HG03457 (cell line): ENCODE results near the gene TRIM58.

Experiments
- ATAC-seq: cut with Tn5 transposase; IDR thresholded peaks from one replicate; pipeline ENCODE4 v1.9.1; 2021; ENCODE audit warnings: moderate number of reproducible peaks; ENCODE audit not compliant: unreplicated experiment

The TRIM58 gene

DNA sequence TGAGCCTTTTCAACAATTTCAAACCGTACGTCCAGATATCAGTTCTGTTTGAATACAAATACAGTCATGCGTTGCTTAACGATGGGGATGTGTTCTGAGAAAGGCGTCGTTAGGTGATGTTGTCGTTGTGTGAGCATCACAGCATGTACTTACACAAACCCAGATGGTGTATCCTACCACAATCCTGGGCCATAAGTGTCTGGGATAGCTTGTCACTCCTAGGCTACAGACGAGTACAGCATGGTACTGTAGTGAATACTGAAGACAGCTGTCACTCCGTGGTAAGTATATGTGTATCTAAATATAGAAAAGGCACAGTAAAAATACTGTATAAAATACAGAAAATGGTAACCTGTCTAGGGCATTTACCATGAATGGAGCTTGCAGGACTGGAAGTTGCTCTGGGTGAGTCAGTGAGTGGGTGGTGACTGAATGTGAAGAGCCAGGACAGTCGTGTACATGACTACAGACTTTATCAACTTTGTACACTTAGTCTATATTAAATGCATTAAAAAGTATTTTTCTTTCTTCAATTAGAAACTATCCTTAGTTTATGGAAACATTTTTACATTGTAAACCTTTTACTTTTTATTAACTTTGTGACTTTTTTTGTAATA lies 27.9 kb downstream of the TRIM58 start:
- ATAC-seq, result no peak

DNA sequence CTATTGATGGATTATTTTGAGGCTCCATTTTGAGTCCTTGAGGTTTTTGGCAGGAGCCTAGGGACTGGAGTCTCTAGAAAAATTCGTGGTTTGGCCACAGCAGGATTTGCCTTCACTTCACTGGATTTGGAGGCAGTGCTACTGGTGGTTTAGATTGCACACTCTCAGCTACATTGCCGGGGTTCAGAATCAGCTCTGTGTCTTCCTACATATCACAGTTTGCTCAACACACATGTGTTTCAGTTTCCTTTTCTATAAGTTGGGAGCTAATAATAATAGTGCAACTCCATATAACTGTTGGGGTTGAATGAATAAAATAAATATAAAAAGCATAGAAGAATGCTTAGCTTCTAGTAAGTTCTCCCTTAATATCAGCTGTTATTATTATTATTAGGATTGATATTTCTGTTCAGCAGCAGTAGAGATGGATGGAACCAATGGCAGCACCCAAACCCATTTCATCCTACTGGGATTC lies 38.2 kb downstream of the TRIM58 start, which contains the start of gene OR2W3:
Gene OR2W3 (plus strand): TSS at position 425 of the 475 bp plus-strand sequence. CDS start 0 bp downstream, at position 425.
- ATAC-seq, result no peak

DNA sequence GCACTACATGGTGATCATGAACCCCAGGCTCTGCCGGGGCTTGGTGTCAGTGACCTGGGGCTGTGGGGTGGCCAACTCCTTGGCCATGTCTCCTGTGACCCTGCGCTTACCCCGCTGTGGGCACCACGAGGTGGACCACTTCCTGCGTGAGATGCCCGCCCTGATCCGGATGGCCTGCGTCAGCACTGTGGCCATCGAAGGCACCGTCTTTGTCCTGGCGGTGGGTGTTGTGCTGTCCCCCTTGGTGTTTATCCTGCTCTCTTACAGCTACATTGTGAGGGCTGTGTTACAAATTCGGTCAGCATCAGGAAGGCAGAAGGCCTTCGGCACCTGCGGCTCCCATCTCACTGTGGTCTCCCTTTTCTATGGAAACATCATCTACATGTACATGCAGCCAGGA lies 39.0 kb downstream of the TRIM58 start:
- no peak for ATAC-seq

DNA sequence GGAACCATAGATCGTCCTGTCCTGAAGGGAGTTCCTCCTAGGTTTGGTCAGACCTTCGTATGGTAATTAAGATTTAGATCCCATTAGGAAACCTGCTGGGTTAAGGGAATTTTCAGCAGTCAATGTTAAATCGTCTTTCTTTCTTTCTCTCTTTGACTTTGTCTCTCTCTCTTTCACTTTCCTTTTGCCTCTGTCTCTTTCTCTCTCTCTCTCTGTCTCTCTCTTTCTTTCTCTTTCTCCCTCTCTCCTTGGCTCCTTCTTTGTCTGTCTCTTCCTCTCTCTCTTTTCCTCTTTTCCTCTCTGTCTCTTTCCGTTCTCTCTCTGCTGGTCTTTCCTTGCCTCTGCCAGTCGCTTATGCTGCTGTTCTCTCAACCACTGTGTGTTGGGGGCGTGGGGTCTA lies 47.1 kb downstream of the TRIM58 start:
- no peak for ATAC-seq

DNA sequence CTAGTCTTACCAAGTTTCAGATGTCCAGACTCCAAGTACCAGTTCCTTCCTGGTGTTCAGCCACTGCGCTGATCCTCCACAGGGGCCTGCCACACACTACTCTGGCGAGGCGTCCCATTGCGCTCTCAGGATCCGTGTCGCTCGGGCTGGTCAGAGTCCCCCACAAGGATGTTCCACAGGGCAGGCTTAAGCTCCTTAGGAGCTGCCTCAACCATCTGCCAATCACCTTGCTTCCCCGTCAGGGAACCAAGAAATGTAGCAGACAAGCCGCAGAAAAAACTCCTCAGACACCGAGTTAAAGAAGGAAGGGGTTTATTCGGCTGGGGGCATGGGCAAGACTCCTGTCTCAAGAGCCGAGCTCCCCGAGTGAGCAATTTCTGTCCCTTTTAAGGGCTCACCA lies 48.2 kb downstream of the TRIM58 start:
- ATAC-seq, result no peak

DNA sequence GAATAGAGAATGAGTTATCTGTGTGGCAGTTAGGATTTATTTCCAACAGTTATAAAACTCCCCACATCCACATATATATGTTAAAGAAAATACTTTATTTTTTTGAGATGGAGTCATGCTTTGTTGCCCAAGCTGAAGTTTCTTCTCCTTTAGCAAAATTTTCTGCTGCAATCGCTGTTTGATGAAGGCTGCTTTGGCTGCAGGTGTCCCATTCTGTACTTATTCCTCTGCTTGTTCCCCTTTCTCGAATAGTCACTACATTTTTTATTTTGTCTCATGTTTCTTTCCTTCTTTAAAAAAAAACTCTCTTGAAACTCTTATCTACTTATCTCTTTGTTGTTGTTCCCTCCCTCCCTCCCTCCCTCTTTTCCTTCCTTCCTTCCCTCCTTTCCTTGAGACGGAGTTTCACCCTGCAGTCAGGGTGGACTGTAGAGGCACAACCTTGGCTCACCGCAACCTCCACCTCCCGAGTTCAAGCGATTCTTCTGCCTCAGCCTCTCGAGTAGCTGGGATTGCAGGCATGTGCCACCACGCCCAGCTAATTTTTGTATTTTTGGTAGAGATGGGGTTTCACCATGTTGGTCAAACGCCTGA lies 49.0 kb downstream of the TRIM58 start:
- no peak for ATAC-seq

DNA sequence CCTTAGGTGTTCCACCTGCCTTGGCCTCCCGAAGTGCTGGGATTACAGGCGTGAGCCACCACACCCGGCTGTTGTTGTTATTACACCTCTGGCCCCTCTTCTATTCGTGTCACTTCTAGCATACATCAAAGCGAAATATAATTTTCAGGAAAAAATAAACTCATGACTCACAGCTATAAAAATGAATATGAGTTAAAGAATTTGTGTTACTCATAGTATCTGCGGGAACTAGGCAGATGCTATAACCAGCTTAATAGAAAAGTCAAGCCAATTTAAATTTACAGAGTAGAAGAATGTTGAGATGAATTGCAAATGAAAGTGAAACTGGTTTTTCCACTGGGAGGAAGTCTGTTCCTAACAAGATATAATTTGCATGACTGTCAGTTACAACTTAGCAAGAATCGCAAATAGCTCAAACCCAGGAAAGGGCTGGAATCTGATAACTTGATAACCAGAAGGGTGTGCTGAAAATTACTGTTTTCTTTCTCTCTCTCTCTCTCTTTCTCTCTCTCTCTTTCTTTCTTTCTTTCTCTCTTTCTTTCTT lies 49.6 kb downstream of the TRIM58 start:
- no peak for ATAC-seq

DNA sequence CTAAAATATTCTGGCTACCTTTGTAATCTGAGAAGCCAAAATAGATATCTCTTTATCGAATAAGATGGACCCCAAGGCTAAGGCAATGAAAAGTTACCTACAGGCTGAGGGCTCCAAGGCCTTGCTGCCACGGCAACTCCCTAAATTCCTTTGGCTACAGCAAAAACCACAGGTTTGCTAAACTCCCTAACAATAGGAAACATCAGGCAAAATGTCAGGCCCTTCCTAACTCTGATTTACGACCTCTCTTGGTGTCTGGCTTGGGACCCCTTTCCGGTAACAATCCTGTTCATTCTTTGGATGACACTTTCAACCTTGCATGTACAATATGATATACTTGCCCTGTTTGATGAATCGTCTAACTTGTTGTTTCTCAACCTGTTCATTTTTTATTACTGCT lies 51.8 kb downstream of the TRIM58 start:
- ATAC-seq, result no peak

DNA sequence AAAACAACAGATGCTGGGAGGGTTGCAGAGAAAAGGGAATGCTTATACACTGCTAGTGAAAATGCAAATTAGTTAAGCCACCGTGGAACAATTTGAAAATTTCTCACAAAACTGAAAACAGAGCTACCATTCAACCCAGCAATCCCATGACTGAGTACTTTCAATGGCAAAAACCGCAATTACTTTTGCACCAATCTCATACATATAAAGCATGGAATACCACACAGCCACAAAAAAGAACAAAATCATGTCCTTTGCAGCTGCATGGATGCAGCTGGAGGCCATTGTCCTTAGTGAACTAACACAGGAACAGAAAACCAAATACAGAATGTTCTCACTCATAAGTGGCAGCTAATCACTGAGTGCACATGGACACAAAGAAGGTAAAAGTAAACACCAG lies 56.8 kb downstream of the TRIM58 start:
- ATAC-seq, result no peak

DNA sequence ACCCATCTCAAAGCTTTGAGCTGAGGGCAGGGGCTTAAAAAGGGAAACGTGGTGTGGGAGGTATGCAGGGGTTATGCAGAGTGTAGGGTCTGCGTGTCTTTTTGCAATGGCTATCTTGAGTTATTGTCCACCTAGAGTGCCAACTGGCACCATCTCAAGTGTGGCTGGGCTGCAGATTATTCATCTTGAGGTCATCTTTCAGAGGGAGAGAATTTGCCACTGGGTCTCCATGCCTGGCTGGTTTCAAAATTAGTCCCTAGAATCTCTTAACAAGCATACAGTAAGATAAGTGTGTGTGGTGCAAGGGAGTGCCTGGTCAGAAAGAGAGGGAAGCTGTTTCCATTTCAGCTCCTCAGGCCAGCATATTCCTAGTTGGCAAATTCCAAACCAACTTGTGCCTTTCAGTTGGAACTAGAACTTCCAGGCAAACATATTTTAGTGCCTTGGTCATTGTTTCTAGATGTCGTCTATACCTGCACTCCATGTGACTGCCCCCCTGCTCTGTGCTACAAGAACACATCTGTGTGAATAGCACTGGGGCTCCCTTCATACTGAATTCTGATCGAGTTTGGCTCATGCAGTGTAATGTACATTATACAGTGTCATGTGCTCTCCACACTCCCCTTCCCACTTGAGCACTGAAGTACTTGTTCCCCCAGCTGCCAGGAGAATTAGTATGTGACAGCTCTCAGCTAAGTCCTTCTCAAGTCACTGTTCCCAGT lies 58.1 kb downstream of the TRIM58 start:
- ATAC-seq, result no peak

DNA sequence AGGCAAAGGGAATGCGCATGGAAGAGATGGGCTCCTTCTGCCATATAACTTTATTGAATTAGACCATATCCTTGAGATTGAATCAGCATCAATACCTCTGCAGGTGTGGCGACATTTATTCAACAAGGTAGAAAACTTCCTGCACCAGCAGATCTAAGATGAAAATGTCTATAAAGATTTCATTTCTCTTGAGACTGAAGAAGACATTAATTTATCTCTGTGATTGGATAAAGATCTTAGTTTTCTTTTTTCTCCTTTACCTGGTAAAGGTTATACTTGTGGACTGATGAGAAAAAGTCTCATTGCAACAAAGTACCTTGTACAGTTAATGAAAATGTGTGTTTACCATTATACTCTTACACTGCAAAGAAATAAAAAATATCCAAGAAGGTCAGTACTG lies 63.0 kb downstream of the TRIM58 start, which contains the start of gene OR2T8:
Gene OR2T8 (plus strand): TSS at position 301 of the 400 bp plus-strand sequence. CDS start 766 bp downstream, outside the sequence.
- ATAC-seq, result no peak

DNA sequence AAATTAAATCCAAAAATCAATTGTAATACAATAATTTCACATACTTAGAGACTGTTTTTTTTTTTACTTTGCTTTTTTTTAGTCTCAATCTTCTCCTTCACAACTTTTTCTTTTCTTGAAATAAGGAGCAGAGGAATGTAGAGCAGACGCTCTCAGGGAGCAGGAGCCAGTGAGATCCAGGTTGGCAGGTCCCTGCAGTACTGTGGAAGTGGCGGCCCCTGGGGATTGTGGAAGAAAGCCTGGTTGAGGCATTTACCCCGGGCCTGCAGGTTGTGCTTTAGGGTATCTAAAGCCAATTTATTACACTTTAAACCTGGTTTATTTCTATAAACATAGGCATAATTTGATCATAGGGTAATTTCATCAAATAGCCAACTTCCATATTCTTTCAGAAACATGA lies 67.0 kb downstream of the TRIM58 start:
- ATAC-seq, result no peak

DNA sequence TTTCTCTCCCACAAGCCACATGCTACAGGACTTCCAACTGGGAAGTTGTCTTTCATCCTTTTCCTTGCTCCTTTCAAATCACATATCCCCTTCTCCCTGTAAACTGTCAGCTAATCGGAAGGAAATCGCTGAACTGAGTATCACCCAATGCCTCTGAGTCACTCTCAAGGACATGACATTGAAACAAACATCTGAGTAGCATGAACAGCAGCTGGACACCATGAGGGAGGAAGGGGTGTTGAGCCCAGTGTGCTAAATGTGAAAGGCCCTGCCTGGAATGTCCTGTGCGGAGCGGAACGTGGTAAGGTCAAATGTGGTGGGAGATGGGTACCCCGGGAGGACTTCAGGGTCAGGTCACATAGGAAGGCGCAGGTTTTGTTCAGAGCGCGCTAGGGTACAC lies 67.9 kb downstream of the TRIM58 start, which contains the start of gene OR2AJ1:
Gene OR2AJ1 (plus strand): TSS at position 22 of the 400 bp plus-strand sequence. CDS start 8,880 bp downstream, outside the sequence.
- no peak for ATAC-seq
